Spleen (tissue), 11 donors: ENCODE results near the gene PLEKHA5. TPM values are rescaled to one million over a fixed set of nuclear protein-coding genes. Genes with fewer than 3 reads are reported as not detected.

Experiments used
- DNase-seq: peaks from one replicate; pipeline ENCODE4 v3.0.0-alpha.2; 2020
- H3K27ac ChIP-seq, 8 donors: fragments of 200-600 bp; sonication (generic) in 7 of 8; 1 replicate in 4 of 8; 2 replicates in 4 of 8; pipeline versions ENCODE4 v1.5.0 to v1.8.0; 2016 to 2021; ENCODE audit warnings: inconsistent platforms in 4 of 8, mild to moderate bottlenecking in 4 of 8, moderate library complexity in 1 of 8
- H3K27me3 ChIP-seq, 7 donors: fragments of 200-600 bp; sonication (generic) in 6 of 7; replicated peaks in 1 of 7; 1 replicate in 4 of 7; 2 replicates in 3 of 7; pipeline versions ENCODE4 v1.5.0 to v1.8.0; 2016 to 2021; ENCODE audit warnings: inconsistent platforms in 3 of 7, mild to moderate bottlenecking in 1 of 7
- H3K36me3 ChIP-seq, 6 donors: fragments of 200-600 bp; sonication (generic) in 5 of 6; 1 replicate in 4 of 6; 2 replicates in 2 of 6; pipeline versions ENCODE4 v1.5.0 to v1.8.0; 2016 to 2021; ENCODE audit warnings: inconsistent platforms in 2 of 6
- H3K4me1 ChIP-seq, 6 donors: fragments of 200-600 bp; sonication (generic) in 5 of 6; 1 replicate in 3 of 6; 2 replicates in 3 of 6; pipeline versions ENCODE4 v1.5.0 to v1.8.0; 2016 to 2021; ENCODE audit warnings: inconsistent platforms in 3 of 6
- H3K4me3 ChIP-seq, 8 donors: fragments of 200-600 bp; sonication (generic) in 7 of 8; 1 replicate in 4 of 8; 2 replicates in 4 of 8; pipeline versions ENCODE4 v1.5.0 to v1.8.0; 2016 to 2021; ENCODE audit warnings: inconsistent platforms in 4 of 8, mild to moderate bottlenecking in 4 of 8, moderate library complexity in 2 of 8
- H3K9me3 ChIP-seq, 8 donors: fragments of 200-600 bp; sonication (generic) in 7 of 8; 1 replicate in 4 of 8; 2 replicates in 4 of 8; pipeline versions ENCODE4 v1.5.0 to v1.8.0; 2016 to 2021; ENCODE audit warnings: inconsistent platforms in 4 of 8
- POLR2A ChIP-seq, 3 donors: fragments of 450-650 bp; IDR thresholded peaks; one replicate each; pipeline ENCODE4 v1.5.1; 2017; ENCODE audit warnings: antibody characterized with exemption in 3 of 3, mild to moderate bottlenecking in 1 of 3
- POLR2AphosphoS5 ChIP-seq, 3 donors: sonication (generic); formaldehyde crosslinking; IDR thresholded peaks; one replicate each; pipeline ENCODE4 v1.5.1; 2017; ENCODE audit warnings: antibody characterized with exemption in 3 of 3
- WGBS, 5 donors: extraction: QIAGEN DNeasy Blood & Tissue Kit in 3 of 5; methylation state at CpG; one replicate each; pipeline versions ENCODE4 v1.1.5 to v1.1.7; 2013 to 2018; 5-methylcytosine and 5-hydroxymethylcytosine counted together
- intact Hi-C: fragments of 100-400 bp; cut with DNase I; formaldehyde crosslinking; loops from one replicate; pipeline ENCODE4 v1.15.0; 2023; ENCODE audit warnings: low total_unique reads
- polyA plus RNA-seq, 3 donors: library from polyadenylated mRNA; stranded (reverse); fragments of 200-250 nt; gene quantifications; one replicate each; pipeline ENCODE4 v1.2.1, GENCODE V29; 2013
- total RNA-seq, 7 donors: library from RNA; depleted of rRNA in 3 of 7; stranded (reverse); fragments of >200 nt in 3 of 7; fragmentation: NEBNext Ultra II Directional in 4 of 7; extraction: Animal tissue kit (Norgen Biotek cat#: 25700) in 4 of 7; gene quantifications; one replicate each; pipeline versions ENCODE4 v1.1.0 to v1.2.1, GENCODE V29; 2016 to 2021
- TF ChIP-seq, protein P1 (sequence below), 11 experiments: fragments of 200-600 bp in 7 of 11; fragments of 450-650 bp in 4 of 11; sonication (generic) in 4 of 11; IDR thresholded peaks in 8 of 11; conservative IDR thresholded peaks in 3 of 11; 1 replicate in 7 of 11; 2 replicates in 4 of 11; pipeline versions ENCODE4 v1.4.0 to v1.8.0; 2016 to 2021; ENCODE audit warnings: antibody characterized with exemption in 11 of 11, inconsistent platforms in 4 of 11, mild to moderate bottlenecking in 1 of 11
- donor health status: healthy with polysubstance abuse.
- donor health status: DM: no; HTN: no; CAD: no; lungs with moderate emphysema.
- donor health status: DM: no; HTN: no; CAD: no.
- donor health status: Bipolar disorder and iron deficiency.
- donor health status: healthy.
- donor health status: DM: no; HTN: no; CAD: no.
- donor health status: DM: yes; HTN: yes; CAD: no.

Gene PLEKHA5
- total and polyA plus RNA-seq, 10 donors: 1.3 to 13.6 (median 6.5) TPM

GRCh38 chr12:19215115-19215514, 85.6 kb downstream of the PLEKHA5 start:
- no peak for TF ChIP-seq POLR2AphosphoS5 (IDR thresholded peaks at IDR 0.05)
- TF ChIP-seq POLR2A (IDR thresholded peaks at IDR 0.05): no peak
- TF ChIP-seq, protein P1, sequence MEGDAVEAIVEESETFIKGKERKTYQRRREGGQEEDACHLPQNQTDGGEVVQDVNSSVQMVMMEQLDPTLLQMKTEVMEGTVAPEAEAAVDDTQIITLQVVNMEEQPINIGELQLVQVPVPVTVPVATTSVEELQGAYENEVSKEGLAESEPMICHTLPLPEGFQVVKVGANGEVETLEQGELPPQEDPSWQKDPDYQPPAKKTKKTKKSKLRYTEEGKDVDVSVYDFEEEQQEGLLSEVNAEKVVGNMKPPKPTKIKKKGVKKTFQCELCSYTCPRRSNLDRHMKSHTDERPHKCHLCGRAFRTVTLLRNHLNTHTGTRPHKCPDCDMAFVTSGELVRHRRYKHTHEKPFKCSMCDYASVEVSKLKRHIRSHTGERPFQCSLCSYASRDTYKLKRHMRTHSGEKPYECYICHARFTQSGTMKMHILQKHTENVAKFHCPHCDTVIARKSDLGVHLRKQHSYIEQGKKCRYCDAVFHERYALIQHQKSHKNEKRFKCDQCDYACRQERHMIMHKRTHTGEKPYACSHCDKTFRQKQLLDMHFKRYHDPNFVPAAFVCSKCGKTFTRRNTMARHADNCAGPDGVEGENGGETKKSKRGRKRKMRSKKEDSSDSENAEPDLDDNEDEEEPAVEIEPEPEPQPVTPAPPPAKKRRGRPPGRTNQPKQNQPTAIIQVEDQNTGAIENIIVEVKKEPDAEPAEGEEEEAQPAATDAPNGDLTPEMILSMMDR (IDR thresholded peaks at IDR 0.05 in 8 of 11, conservative IDR thresholded peaks at IDR 0.05 in 3 of 11): no peak
- 86 to 95% (median 87%) methylated on average over 3 of the region's 3 CpGs for WGBS, 5 donors
- no peaks in the 10 kb centered on the region for H3K27me3 ChIP-seq

GRCh38 chr12:19217446-19217845, 87.9 kb downstream of the PLEKHA5 start:
- 92 to 99% (median 94%) methylated on average over 3 of the region's 3 CpGs for WGBS, 5 donors
- Histone ChIP-seq H3K27me3 (no peaks in the 10 kb centered on the region), H3K27ac (no peak overlapping the region), H3K4me3 (no peak overlapping the region), H3K36me3 (no peaks in the 10 kb centered on the region), H3K9me3 (no peaks in the 10 kb centered on the region), H3K4me1 (no peaks in the 10 kb centered on the region)
- no peak for DNase-seq
- intact Hi-C loops: no loop called here
- TF ChIP-seq POLR2AphosphoS5 (IDR thresholded peaks at IDR 0.05) (no peak), POLR2A (IDR thresholded peaks at IDR 0.05) (no peak)
- TF ChIP-seq, protein P1 (IDR thresholded peaks at IDR 0.05 in 8 of 11, conservative IDR thresholded peaks at IDR 0.05 in 3 of 11): no peak

More at GRCh38 chr12:19215115-19215514, 85.6 kb downstream of the PLEKHA5 start:
- H3K4me1 ChIP-seq: no peaks in the 10 kb centered on the region
- H3K27ac ChIP-seq: no peak overlapping the region
- intact Hi-C loops: no loop called here
- no peak for DNase-seq
- H3K9me3 ChIP-seq: no peaks in the 10 kb centered on the region
- no peaks in the 10 kb centered on the region for H3K36me3 ChIP-seq
- no peak overlapping the region for H3K4me3 ChIP-seq

GRCh38 chr12:19220205-19220604, 90.7 kb downstream of the PLEKHA5 start:
- intact Hi-C loops: no loop called here
- Histone ChIP-seq H3K4me3 (no peak overlapping the region), H3K27me3 (no peaks in the 10 kb centered on the region), H3K4me1 (no peaks in the 10 kb centered on the region), H3K9me3 (no peaks in the 10 kb centered on the region), H3K36me3 (no peaks in the 10 kb centered on the region), H3K27ac (no peak overlapping the region)
- no peak for TF ChIP-seq POLR2A (IDR thresholded peaks at IDR 0.05)
- DNase-seq: no peak
- WGBS, 5 donors: 60 to 77% (median 65%) methylated on average over 3 of the region's 3 CpGs

- WGBS, 5 donors: 70 to 90% (median 78%) methylated on average over 2 of the region's 2 CpGs
- H3K36me3 ChIP-seq: no peaks in the 10 kb centered on the region
Measured at GRCh38 chr12:19220852-19221466, 91.4 kb downstream of the PLEKHA5 start.

More at GRCh38 chr12:19220852-19221466, 91.4 kb downstream of the PLEKHA5 start:
- no peaks in the 10 kb centered on the region for H3K9me3 ChIP-seq
- DNase-seq: no peak
- no peak overlapping the region for H3K27ac ChIP-seq
- H3K27me3 ChIP-seq: no peaks in the 10 kb centered on the region
- intact Hi-C loops: no loop called here
- H3K4me1 ChIP-seq: no peaks in the 10 kb centered on the region
- TF ChIP-seq, protein P1 (IDR thresholded peaks at IDR 0.05 in 8 of 11, conservative IDR thresholded peaks at IDR 0.05 in 3 of 11): no peak
- no peak for TF ChIP-seq POLR2AphosphoS5 (IDR thresholded peaks at IDR 0.05)
- TF ChIP-seq POLR2A (IDR thresholded peaks at IDR 0.05): no peak
- no peak overlapping the region for H3K4me3 ChIP-seq
